Choroid plexus epithelial cell (primary cell): ENCODE data around the gene EHBP1.
A peak's percentile ranks its signal among the peaks of the same experiment; 100 is the strongest.

Experiments used
- DNase-seq: peaks from one replicate; pipeline ENCODE4 v3.0.0-alpha.2; 2010; ENCODE audit warnings: low read depth
- H3K4me3 ChIP-seq: 2 replicates; pipeline ENCODE4 v1.5.1; 2011; ENCODE audit warnings: low read depth, mild to moderate bottlenecking, control low read depth, low read length, moderate library complexity
- CTCF ChIP-seq: conservative IDR thresholded peaks from 2 replicates; pipeline ENCODE4 v1.5.1; 2011; ENCODE audit warnings: low read depth, mild to moderate bottlenecking, control low read depth, inconsistent platforms, low read length, moderate library complexity

Gene EHBP1

GRCh38 chr2:63053081-63053888, 347.8 kb downstream of the EHBP1 start:
- no peak for DNase-seq
- no peak overlapping the region for H3K4me3 ChIP-seq
- TF ChIP-seq CTCF, result no peak

- DNase-seq, result no peak
- peak overlapping the region; percentile 3 for H3K4me3 ChIP-seq
- TF ChIP-seq CTCF, result peak; percentile 45
Measured at GRCh38 chr2:63053889-63054602, 348.5 kb downstream of the EHBP1 start.

- H3K4me3 ChIP-seq, result no peak overlapping the region
- TF ChIP-seq CTCF, result no peak
- DNase-seq, result no peak
Measured at GRCh38 chr2:63054841-63055225, 349.3 kb downstream of the EHBP1 start.

GRCh38 chr2:63055226-63056106, 350.0 kb downstream of the EHBP1 start:
- no peak overlapping the region for H3K4me3 ChIP-seq
- TF ChIP-seq CTCF, result no peak
- no peak for DNase-seq

GRCh38 chr2:63056107-63057050, 350.9 kb downstream of the EHBP1 start:
- TF ChIP-seq CTCF, result no peak
- no peak overlapping the region for H3K4me3 ChIP-seq
- DNase-seq, result no peak
